LHCN-M2 (cell line): ENCODE measurements around the gene MST1R. TPM values are rescaled to one million over a fixed set of nuclear protein-coding genes. Genes with fewer than 3 reads are reported as not detected.
A peak's percentile ranks its signal among the peaks of the same experiment; 100 is the strongest.
"Not testable (repeated sequence)": the region's sequence is repeated elsewhere in the genome, so short reads cannot be mapped to it uniquely, and the experiment has no call there.

Source experiments
- DNase-seq: peaks from one replicate; pipeline ENCODE4 v3.0.0-alpha.2; 2012; ENCODE audit warnings: low read depth
- polyA plus RNA-seq: library from polyadenylated mRNA; unstranded; fragments of >200 nt; gene quantifications from one replicate; pipeline ENCODE4 v1.2.1, GENCODE V29; 2012; ENCODE audit warnings: missing spikeins
- total RNA-seq: library from RNA; depleted of rRNA; stranded (reverse); fragments of >200 nt; gene quantifications from 2 replicates; pipeline ENCODE4 v1.2.3, GENCODE V29; 2014; rRNA removed

Gene MST1R
- total RNA-seq = 0.26 TPM in 1 of 2 replicates, not detected in the other
- polyA plus RNA-seq = 0.09 TPM

- DNase-seq = no peak
Measured at GRCh38 chr3:49903451-49904424, at the start of gene MST1R. Gene MST1R (minus strand): TSS chr3:49903873. CDS start chr3:49903609, 264 bp downstream.

- no peak for DNase-seq
Measured at GRCh38 chr3:49952924-49953323, 49.3 kb upstream of the MST1R start.

DNA sequence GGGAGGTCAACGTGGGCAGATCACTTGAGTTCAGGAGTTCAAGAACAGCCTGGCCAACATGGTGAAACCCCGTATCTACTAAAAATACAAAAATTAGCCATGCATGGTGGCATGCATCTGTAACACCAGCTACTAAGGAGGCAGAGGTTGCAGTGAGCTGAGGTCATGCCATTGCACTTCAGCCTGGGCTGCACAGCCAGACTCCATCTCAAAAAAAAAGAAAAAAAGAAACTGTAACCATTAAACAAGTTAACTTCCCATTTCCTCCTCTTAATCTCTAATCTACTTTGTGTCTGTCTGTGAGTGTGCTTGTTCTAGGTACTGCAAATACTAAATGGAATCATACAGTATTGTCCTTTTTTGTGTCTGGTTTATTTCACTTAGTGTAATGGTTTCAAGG lies 39.0 kb upstream of the MST1R start:
- no peak for DNase-seq

DNA sequence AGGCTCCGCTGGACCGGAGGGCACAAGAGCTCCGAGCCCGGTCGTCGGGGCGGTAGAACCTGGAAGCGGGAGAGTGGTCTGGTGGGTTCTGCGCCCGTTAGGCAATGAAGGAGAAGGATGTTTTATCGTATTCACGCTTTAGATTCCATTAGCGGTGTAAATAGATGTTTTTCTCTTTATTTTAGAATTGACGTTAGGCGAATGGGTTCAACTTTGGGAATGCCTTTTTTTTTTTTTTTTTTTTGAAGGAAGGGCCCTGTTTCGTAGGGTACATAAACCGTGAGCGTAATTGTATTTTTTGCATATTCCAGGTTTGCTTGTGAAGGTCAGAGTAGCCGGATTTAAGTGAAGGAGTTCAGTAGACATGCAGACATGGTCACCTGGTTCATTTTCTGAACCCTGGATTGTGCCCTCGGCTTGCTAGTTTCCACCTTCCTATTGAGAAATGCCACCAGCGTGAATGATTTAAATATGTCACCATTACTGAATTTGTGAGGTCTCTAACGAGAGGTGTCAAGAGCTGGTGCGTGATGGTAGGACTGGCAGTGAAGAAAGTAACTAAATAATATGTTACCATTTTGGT lies 37.1 kb upstream of the MST1R start:
- no peak for DNase-seq

DNA sequence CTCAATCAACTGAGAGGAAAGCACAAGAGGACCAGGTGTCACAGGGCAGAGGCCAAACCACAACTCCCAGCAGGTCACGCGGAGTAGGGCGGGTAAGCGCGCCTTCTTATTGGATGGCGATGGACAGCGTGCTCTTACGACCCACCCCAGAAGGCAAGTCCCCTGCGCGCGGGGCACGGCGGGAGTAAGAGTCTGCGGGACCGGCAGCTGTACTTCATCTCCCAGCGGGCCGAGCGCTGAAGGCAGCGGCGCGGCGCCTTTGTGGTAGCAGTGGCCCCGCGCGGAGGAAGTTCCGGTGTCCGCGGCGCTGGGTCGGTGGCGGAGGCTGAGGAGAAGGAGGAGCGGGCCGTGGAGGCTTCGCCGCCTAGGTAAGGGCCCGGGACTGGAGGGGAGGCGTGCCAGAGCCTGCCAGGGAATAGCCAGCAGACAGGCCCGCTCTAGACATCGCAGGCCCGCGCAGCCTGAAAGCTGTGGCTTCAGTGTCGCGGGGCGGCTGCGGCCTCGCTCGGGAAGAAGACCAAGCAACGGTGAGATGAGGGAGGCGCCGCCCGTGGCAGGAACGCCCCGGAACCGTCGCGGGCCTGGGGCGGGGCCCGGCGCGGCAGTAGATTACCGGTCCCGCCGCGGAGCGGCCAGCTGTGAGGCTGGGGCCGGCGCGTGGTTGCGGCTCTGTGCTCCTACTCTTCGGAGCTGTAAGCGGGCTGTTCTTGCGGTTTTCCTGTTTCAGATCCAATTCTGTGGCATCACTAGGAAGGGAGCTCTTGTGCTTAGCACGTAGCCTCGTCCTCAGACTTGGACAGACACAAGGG lies 36.4 kb upstream of the MST1R start, which contains the start of gene RBM6:
RBM6 (plus strand) TSS at position 293 of the 809 bp plus-strand sequence. CDS start 22,492 bp downstream, outside the sequence.
- peak; percentile 99 for DNase-seq

GRCh38 chr3:49937090-49937489 lies 33.4 kb upstream of the MST1R start:
- no peak for DNase-seq

DNA sequence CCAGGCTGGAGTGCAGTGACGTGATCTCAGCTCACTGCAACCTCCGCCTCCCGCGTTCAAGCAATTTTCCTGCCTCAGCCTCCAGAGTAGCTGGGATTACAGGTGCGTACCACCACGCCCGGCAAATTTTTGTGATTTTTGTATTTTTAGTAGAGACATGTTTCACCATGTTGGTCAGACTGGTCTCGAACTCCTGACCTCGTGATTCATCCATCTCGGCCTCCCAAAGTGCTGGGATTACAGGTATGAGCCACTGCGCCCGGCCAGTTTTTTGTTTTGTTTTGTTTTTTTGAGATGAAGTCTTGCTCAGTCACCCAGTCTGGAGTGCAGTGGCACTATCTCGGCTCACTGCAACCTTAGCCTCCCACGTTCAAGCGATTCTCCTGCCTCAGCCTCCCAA lies 28.6 kb upstream of the MST1R start:
- not testable (repeated sequence) for DNase-seq

GRCh38 chr3:49930922-49931321 lies 27.2 kb upstream of the MST1R start:
- no peak for DNase-seq

- no peak for DNase-seq
Measured at GRCh38 chr3:49930168-49930690, 26.6 kb upstream of the MST1R start.

GRCh38 chr3:49929291-49930167 lies 25.9 kb upstream of the MST1R start, which contains the start of gene MON1A:
Gene MON1A (minus strand): TSS chr3:49929811. CDS start chr3:49913346, 16,465 bp downstream.
- peak; percentile 87 for DNase-seq

DNA sequence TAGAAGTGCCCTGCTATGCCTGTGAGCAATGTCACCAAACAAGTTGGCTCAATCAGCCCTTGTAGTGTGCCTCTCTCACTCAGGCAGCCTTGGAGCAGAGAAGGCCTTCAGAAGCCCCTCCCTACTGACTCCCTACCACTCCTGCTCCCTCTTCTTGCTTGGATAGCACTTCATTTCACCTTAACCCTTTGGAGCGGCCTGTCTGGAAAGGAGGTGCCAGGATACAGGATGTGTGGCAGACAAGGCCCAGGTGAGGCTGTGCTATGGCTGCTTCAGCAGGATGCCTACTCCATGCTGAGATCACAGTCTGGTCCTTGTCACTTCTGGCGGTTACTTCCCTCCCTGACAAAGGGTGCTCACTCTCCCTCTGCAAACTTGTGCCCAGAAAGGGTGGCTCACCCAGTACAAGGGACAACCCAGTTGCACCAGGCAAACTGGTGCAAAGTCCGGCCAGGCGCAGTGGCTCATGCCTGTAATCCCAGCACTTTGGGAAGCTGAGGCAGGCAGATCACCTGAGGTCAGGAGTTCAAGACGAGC lies 24.9 kb upstream of the MST1R start:
- DNase-seq = no peak

DNA sequence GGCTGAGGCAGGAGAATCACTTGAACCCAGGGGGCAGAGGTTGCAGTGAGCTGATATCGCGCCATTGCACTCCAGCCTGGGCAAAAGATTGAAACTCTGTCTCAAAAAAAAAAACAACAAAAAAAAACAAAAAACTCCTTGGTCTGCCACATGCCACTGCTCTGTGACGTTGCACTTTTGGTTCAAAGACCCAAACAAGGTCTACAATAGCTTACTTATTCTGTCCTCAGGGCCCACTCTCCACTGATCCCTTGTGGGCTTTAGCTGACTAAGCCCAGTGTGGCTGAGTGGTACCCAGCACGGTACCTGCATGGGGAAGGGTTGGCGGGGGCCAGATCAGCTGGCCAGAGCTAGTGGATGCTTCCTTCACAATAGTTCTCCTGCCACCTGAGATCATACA lies 24.1 kb upstream of the MST1R start:
- no peak for DNase-seq

DNA sequence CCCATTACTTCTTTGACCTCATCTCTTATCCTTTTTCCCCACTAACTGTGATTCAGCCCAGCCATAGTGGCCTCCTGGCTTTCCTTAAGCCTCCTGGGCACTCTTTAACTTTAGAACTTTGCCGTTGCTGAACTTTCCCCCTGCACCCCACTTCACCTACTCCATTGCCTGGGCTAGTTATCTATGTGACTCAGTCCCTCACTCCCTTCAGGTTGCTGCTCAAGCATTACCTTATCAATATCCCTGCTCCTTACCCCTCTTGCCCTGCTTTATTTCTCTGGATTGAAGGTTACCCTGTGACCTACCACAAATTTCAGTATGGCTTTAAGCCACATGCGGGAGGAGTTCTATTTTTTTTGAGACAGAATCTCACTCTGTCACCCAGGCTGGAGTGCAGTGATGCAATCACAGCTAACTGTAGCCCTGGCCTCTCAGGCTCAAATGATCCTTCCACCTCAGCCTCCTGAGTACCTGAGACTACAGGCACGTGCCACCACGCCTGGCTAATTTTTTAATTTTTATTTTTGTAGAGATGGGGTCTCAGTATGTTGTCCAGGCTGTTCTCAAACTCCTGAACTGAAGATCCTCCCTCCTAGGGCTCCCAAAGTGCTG lies 22.6 kb upstream of the MST1R start:
- no peak for DNase-seq

DNA sequence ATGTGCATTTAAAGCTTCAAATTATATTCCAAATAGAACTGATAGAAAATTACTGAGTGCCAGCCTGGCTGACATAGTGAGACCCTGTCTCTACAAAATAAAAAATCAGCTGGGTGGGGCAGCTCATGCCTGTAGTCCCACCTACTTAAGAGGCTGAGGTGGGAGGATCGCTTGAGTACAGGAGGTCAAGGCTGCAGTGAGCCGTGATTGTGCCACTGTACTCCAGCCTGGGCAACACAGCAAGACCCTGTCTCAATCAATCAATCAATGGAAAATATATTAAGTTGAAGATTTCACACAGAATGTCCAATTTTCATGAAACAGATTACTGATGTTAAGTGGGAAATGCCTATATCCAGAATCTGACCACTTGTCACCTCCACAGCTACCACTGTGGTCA lies 21.8 kb upstream of the MST1R start:
- DNase-seq = no peak

DNA sequence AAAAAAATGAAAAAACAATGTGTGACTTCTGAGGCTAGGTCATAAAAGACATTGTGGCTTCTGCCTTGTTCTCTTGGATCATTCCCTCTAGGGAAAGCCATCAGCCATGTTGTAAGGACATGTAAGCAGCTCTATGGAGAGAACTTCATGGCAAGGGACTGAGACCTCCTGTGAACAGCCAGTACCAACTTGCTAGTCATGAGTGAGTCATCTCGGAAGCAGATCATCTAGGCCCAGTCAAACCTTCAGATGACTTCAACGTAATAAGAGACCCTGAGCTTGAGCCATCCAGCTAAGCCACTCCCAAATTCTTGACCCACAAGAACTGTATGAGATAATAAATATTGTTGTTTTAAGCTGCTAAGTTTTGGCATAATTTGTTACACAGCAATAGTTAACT lies 21.0 kb upstream of the MST1R start:
- peak; percentile 83 for DNase-seq

DNA sequence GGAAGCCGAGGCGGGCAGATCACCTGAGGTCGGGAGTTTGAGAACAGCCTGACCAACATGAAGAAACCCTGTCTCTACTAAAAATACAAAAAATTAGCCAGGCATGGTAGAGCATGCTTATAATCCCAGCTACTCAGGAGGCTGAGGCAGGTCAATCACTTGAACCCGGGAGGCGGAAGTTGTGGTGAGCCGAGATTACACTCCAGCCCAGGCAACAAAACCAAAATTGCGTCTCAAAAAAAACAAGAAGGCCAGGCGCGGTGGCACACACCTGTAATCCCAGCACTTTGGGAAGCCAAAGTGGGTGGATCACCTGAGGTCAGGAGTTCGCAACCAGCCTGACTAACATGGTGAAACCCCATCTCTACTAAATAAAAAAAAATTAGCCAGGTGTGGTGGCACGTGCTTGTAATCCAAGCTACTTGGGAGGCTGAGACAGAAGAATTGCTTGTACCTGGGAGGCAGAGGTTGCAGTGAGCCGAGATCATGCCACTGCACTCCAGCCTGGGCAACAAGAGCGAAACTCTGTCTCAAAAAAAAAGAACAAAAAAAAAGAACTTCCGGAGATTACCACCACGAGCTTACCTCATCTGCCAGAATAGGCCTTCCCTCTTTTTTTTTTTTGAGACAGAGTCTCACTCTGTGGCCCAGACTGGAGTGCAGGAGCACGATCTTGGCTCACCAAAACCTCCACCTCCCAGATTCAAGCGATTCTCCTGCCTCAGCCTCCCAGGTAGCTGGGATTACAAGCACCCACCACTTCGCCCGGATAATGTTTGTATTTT lies 14.3 kb upstream of the MST1R start:
- not testable (repeated sequence) for DNase-seq

DNA sequence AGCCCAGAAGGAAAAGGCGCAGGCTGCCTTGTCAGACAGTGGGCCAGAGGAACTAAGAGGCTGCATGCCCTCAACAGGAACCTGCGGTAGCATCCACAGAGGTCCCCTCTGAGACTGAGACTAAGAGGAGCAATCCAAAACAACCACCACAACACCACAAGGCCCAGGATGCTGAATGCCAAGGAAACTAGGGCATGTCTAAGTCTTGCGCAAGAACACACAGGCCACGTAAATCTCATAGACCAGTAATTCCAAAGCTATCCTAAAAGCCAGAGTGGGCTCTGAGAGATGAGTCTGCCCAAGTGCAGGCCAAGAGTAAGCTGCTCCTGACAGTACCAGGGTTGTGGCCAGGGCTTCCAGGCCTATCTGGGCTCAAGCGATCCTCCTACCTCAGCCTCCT lies 13.0 kb upstream of the MST1R start:
- peak; percentile 38 for DNase-seq

GRCh38 chr3:49914906-49915305 lies 11.2 kb upstream of the MST1R start:
- DNase-seq = no peak

- DNase-seq = no peak
Measured at GRCh38 chr3:49912881-49913281, 9.2 kb upstream of the MST1R start.
